AG09309 (cell line): ENCODE data around the gene CD93.

Experiments used
- DNase-seq: peaks from one replicate; pipeline ENCODE4 v3.0.0-alpha.2; 2010; ENCODE audit warnings: low read depth
- H3K4me3 ChIP-seq: 2 replicates; pipeline ENCODE4 v1.5.1; 2011; ENCODE audit warnings: mild to moderate bottlenecking, low read depth, low read length, moderate library complexity; ENCODE audit not compliant: control insufficient read depth
- CTCF ChIP-seq: IDR thresholded peaks from 2 replicates; pipeline ENCODE4 v1.5.1; 2011; ENCODE audit warnings: mild to moderate bottlenecking, low read depth, low read length, inconsistent platforms; ENCODE audit not compliant: insufficient read depth, control insufficient read depth; ENCODE audit errors: missing control alignments

Gene CD93

DNA sequence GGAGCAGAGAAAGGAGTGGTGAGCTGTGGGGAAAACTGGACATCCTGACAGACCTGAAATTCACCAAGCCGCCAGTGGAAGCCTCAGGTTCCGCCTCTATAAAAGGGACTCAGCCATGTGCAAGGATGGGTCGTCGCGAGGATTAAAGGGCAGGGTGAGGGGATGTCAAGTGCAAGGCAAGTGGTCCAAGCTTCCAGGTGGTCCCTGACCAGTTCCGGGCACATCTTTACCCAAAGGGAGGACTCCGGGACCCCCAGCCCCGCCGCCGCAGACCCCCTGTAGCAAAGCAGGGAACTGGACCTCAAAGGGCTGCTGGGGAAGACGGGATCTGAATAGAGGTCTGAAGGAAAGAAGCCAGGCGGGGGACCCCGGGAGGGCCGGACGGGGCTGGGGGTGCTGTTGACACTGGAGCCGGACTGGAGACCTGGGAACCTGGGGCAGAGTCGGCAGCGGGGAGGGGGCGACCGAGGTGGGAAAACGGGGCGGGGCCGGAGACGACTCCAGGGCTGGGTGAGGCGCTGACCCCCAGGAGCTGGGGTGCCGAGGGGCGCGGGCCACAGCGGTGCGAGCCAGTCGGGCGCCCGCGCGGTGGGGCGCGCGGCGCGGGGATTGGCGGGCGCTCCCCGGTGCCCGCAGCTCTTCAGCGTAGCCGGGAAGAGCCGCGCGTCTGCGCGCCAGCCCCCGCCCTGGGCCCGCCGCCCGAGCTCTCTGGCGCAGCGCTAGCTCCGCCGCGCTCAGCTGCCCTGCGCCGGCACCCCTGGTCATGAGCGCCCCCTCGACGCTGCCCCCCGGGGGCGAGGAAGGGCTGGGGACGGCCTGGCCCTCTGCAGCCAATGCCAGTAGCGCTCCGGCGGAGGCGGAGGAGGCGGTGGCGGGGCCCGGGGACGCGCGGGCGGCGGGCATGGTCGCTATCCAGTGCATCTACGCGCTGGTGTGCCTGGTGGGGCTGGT lies 51.1 kb downstream of the CD93 start, which contains the start of gene SSTR4:
SSTR4 (plus strand) TSS at position 592 of the 951 bp plus-strand sequence; CDS start at position 764, 172 bp downstream.
- H3K4me3 ChIP-seq: no peak within 1 kb of the TSS
- TF ChIP-seq CTCF: no peak
- no peak for DNase-seq

- DNase-seq: no peak
- no peak for TF ChIP-seq CTCF
- no peak overlapping the region for H3K4me3 ChIP-seq
Observed at GRCh38 chr20:23033918-23034317, 52.2 kb downstream of the CD93 start.

DNA sequence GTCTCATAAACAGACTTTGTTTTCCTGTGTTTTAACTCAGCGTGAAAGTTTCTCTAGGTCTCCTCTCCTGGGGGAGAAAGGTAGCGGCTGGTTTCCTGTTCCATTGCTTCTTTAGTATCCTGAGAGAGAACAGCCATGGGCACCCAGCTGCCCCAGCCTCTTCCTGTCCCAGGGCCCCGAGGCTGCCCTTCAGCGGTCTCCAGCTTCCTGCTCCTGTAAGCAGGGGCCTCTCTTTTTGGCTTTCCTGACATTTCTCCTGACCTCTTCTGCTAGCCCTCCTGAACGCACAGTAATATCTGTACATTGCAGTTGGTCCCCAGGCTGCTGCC lies 53.4 kb downstream of the CD93 start:
- no peak for DNase-seq
- no peak overlapping the region for H3K4me3 ChIP-seq
- TF ChIP-seq CTCF: no peak

DNA sequence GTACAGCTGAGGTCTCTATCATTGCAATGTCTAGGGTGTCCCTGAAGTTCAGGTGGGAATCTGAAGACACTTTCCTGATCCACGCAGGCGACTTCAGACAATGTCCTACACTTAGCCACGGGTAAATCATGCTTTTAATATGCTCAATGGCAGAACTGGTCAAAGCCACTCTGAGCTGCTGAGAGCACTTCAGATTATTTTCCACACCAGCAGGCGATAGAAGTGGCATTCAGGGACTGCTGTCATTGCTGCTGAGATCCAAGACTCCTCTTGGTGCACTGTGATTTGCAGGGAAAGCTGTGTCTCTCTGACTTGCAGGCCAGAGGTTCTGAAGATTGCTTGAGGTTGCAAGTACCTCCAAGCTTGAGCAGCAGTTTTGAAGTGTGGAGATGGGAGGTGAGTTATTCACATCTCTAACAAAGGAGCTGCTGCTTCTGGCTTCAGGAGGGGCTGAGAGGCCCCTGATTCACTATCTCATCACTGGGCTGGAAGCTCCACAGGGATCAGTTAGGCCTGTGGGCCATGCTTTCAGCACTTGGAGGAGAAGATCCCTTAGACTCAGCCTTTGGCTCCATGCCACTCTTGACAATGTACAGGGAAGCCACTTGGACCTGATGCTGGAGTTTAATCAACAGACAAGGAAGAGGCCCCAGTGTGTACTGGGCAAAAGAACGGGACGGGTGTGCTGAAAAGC lies 53.9 kb downstream of the CD93 start:
- DNase-seq: no peak
- no peak overlapping the region for H3K4me3 ChIP-seq
- no peak for TF ChIP-seq CTCF

DNA sequence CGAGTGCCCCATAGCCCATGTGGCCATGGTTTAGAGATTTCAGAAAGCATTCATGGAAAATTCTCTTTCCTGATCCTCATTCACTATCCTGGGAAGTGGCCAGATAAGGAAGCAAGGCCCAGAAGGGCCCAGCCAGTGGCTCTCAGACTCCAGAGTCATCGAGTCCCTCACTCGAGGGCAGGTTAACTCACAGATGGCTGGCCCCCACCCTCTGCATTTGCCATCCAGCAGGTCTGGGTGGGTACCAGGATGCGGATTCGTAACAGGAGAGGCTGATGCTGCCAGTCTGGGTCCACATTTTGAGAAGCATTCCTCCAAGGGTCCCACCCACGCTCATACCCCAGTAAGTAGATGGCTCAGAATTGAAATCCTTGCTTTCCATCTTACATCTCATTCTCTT lies 54.8 kb downstream of the CD93 start:
- H3K4me3 ChIP-seq: no peak overlapping the region
- no peak for DNase-seq
- TF ChIP-seq CTCF: no peak
